WTC11 (cell line): ENCODE measurements around the gene MERTK. TPM values are rescaled to one million over a fixed set of nuclear protein-coding genes. Genes with fewer than 3 reads are reported as not detected.

ENCODE experiments used
- ATAC-seq: fragments of 200-7000 bp; cut with Tn5 transposase; 2 replicates; pipeline ENCODE4 v1.10.0; 2021; ENCODE audit warnings: mild to moderate bottlenecking, moderate library complexity
- CTCF ChIA-PET: fragments of 300-600 bp; sonication (Branson Sonifier 250); formaldehyde crosslinking; loops from one replicate; lab custom pipeline; 2021; ENCODE audit warnings: antibody characterized with exemption; lab: Charles Lee
- POLR2A ChIA-PET: fragments of 350-600 bp; sonication (Branson Sonifier 250); formaldehyde crosslinking; loops from one replicate; lab custom pipeline; 2021; ENCODE audit warnings: antibody characterized with exemption; lab: Charles Lee
- DNase-seq: peaks from one replicate; pipeline ENCODE4 v3.0.0; 2021; ENCODE audit warnings: low spot score
- H3K27ac Mint-ChIP-seq: 2 replicates; pipeline ENCODE4 v1.8.0; 2021; ENCODE audit warnings: mixed read lengths
- H3K27me3 Mint-ChIP-seq: 2 replicates; pipeline ENCODE4 v1.8.0; 2021; ENCODE audit warnings: low read depth, mild to moderate bottlenecking, moderate library complexity, mixed read lengths
- H3K36me3 Mint-ChIP-seq: 2 replicates; pipeline ENCODE4 v1.8.0; 2021; ENCODE audit warnings: mixed read lengths
- H3K4me1 Mint-ChIP-seq: 2 replicates; pipeline ENCODE4 v1.8.0; 2022; ENCODE audit warnings: mixed read lengths
- H3K4me3 Mint-ChIP-seq: 2 replicates; pipeline ENCODE4 v1.8.0; 2021; ENCODE audit warnings: mild to moderate bottlenecking, moderate library complexity, mixed read lengths
- H3K9me3 Mint-ChIP-seq: 2 replicates; pipeline ENCODE4 v1.8.0; 2021; ENCODE audit warnings: mixed read lengths
- ATF1 ChIP-seq: sonication (generic); formaldehyde crosslinking; IDR thresholded peaks from 2 replicates; pipeline ENCODE4 v1.8.1; 2023; ENCODE audit warnings: mild to moderate bottlenecking, moderate library complexity, missing genetic modification reagents
- CDX4 ChIP-seq: fragments of 250-450 bp; sonication (Bioruptor Pico); IDR thresholded peaks from 2 replicates; pipeline ENCODE4 v1.9.0; 2021; ENCODE audit warnings: moderate library complexity, mild to moderate bottlenecking, inconsistent platforms, borderline replicate concordance
- E2F4 ChIP-seq: sonication (generic); formaldehyde crosslinking; IDR thresholded peaks from 2 replicates; pipeline ENCODE4 v1.8.1; 2022; ENCODE audit warnings: low read depth, mild to moderate bottlenecking, moderate library complexity, missing genetic modification reagents, borderline replicate concordance
- GABPB1 ChIP-seq: sonication (generic); formaldehyde crosslinking; IDR thresholded peaks from 2 replicates; pipeline ENCODE4 v1.8.1; 2023; ENCODE audit warnings: mild to moderate bottlenecking, missing genetic modification reagents
- IRF2 ChIP-seq: sonication (generic); formaldehyde crosslinking; IDR thresholded peaks from 2 replicates; pipeline ENCODE4 v1.8.0; 2022; ENCODE audit warnings: low read depth, missing genetic modification reagents, borderline replicate concordance
- NR2C2 ChIP-seq: sonication (generic); formaldehyde crosslinking; IDR thresholded peaks from 2 replicates; pipeline ENCODE4 v1.8.0; 2022; ENCODE audit warnings: mild to moderate bottlenecking, missing genetic modification reagents
- PREB ChIP-seq: sonication (generic); formaldehyde crosslinking; IDR thresholded peaks from 2 replicates; pipeline ENCODE4 v1.8.1; 2022; ENCODE audit warnings: mild to moderate bottlenecking, missing genetic modification reagents, moderate library complexity, borderline replicate concordance
- STAT6 ChIP-seq: sonication (generic); formaldehyde crosslinking; conservative IDR thresholded peaks from 2 replicates; pipeline ENCODE4 v1.8.1; 2023; ENCODE audit warnings: mild to moderate bottlenecking, low read depth, missing genetic modification reagents, moderate library complexity
- USF1 ChIP-seq: sonication (generic); formaldehyde crosslinking; IDR thresholded peaks from 2 replicates; pipeline ENCODE4 v1.8.0; 2022; ENCODE audit warnings: mild to moderate bottlenecking, missing genetic modification reagents
- total RNA-seq: library from RNA; stranded (reverse); gene quantifications from 3 replicates; pipeline ENCODE4 v1.2.3, GENCODE V29; 2021
- TF ChIP-seq, protein P1 (sequence below): sonication (generic); formaldehyde crosslinking; IDR thresholded peaks from 2 replicates; pipeline ENCODE4 v1.8.1; 2022; ENCODE audit warnings: mild to moderate bottlenecking, moderate library complexity, missing genetic modification reagents
- TF ChIP-seq, protein P2 (sequence below): sonication (generic); formaldehyde crosslinking; IDR thresholded peaks from 2 replicates; pipeline ENCODE4 v1.8.0; 2022; ENCODE audit warnings: missing genetic modification reagents
- TF ChIP-seq, protein P3 (sequence below): sonication (generic); formaldehyde crosslinking; IDR thresholded peaks from 2 replicates; pipeline ENCODE4 v1.8.0; 2023; ENCODE audit warnings: missing genetic modification reagents
- TF ChIP-seq, protein P4 (sequence below): sonication (generic); formaldehyde crosslinking; IDR thresholded peaks from 2 replicates; pipeline ENCODE4 v1.8.0; 2022; ENCODE audit warnings: mild to moderate bottlenecking, missing genetic modification reagents

Gene MERTK
- total RNA-seq, 1 experiment from 2014 or later, result 6.9 TPM

DNA sequence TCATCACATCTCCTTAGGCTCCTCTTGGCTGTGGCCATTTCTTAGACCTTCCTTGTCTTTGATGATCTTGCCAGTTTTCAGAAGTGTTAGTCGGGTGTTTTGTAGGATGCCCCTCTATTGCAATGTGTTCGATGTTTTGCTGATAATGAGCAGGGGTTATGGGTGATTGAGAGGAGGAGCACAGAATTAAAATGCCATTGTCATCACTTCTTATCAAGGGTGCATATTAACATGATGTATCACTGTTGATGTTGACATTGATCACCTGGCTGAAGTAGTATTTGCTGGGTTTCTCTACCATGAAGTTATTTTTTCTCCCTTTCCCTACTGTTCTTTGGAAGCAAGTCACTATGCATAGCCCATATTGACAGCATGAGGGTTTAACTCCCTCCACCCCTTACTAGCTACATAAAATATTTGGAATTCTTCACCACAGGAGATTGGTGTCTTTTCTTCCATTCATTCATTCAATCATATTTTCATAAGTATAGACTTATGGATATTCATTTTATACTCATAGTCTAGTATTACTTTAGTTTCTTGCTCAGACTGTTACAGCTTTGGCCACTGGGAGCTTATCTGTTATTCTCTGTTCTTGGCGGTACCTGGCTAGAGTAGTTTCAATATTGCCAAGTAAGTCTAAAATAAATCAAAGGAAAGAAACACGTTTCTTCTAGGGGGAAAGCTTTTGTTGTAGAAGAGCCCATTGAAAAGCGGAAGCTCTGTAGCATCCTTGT is 102.2 kb downstream of the MERTK start:
- DNase-seq (no peak), ATAC-seq (no peak)
- Mint-ChIP-seq H3K4me1 (peaks cover 5% of the 10 kb centered on the region), H3K27ac (no peak overlapping the region), H3K36me3 (peaks cover 28% of the 10 kb centered on the region), H3K27me3 (no peaks in the 10 kb centered on the region), H3K4me3 (no peak overlapping the region), H3K9me3 (peaks cover 5% of the 10 kb centered on the region; the same call in 1 of the 2 replicates)
- TF ChIP-seq, protein P1, sequence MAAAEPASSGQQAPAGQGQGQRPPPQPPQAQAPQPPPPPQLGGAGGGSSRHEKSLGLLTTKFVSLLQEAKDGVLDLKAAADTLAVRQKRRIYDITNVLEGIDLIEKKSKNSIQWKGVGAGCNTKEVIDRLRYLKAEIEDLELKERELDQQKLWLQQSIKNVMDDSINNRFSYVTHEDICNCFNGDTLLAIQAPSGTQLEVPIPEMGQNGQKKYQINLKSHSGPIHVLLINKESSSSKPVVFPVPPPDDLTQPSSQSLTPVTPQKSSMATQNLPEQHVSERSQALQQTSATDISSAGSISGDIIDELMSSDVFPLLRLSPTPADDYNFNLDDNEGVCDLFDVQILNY (CRISPR knock-in tag), result no peak
- TF ChIP-seq NR2C2 (CRISPR knock-in tag) (no peak), IRF2 (CRISPR knock-in tag) (no peak), CDX4 (CRISPR knock-in tag) (no peak), STAT6 (CRISPR knock-in tag) (no peak), USF1 (no peak), GABPB1 (CRISPR knock-in tag) (no peak), E2F4 (CRISPR knock-in tag) (no peak), ATF1 (no peak), PREB (CRISPR knock-in tag) (no peak)
- TF ChIP-seq, protein P2, sequence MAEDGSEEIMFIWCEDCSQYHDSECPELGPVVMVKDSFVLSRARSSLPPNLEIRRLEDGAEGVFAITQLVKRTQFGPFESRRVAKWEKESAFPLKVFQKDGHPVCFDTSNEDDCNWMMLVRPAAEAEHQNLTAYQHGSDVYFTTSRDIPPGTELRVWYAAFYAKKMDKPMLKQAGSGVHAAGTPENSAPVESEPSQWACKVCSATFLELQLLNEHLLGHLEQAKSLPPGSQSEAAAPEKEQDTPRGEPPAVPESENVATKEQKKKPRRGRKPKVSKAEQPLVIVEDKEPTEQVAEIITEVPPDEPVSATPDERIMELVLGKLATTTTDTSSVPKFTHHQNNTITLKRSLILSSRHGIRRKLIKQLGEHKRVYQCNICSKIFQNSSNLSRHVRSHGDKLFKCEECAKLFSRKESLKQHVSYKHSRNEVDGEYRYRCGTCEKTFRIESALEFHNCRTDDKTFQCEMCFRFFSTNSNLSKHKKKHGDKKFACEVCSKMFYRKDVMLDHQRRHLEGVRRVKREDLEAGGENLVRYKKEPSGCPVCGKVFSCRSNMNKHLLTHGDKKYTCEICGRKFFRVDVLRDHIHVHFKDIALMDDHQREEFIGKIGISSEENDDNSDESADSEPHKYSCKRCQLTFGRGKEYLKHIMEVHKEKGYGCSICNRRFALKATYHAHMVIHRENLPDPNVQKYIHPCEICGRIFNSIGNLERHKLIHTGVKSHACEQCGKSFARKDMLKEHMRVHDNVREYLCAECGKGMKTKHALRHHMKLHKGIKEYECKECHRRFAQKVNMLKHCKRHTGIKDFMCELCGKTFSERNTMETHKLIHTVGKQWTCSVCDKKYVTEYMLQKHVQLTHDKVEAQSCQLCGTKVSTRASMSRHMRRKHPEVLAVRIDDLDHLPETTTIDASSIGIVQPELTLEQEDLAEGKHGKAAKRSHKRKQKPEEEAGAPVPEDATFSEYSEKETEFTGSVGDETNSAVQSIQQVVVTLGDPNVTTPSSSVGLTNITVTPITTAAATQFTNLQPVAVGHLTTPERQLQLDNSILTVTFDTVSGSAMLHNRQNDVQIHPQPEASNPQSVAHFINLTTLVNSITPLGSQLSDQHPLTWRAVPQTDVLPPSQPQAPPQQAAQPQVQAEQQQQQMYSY (CRISPR knock-in tag), result no peak
- TF ChIP-seq, protein P3, sequence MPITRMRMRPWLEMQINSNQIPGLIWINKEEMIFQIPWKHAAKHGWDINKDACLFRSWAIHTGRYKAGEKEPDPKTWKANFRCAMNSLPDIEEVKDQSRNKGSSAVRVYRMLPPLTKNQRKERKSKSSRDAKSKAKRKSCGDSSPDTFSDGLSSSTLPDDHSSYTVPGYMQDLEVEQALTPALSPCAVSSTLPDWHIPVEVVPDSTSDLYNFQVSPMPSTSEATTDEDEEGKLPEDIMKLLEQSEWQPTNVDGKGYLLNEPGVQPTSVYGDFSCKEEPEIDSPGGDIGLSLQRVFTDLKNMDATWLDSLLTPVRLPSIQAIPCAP (CRISPR knock-in tag), result no peak
- TF ChIP-seq, protein P4, sequence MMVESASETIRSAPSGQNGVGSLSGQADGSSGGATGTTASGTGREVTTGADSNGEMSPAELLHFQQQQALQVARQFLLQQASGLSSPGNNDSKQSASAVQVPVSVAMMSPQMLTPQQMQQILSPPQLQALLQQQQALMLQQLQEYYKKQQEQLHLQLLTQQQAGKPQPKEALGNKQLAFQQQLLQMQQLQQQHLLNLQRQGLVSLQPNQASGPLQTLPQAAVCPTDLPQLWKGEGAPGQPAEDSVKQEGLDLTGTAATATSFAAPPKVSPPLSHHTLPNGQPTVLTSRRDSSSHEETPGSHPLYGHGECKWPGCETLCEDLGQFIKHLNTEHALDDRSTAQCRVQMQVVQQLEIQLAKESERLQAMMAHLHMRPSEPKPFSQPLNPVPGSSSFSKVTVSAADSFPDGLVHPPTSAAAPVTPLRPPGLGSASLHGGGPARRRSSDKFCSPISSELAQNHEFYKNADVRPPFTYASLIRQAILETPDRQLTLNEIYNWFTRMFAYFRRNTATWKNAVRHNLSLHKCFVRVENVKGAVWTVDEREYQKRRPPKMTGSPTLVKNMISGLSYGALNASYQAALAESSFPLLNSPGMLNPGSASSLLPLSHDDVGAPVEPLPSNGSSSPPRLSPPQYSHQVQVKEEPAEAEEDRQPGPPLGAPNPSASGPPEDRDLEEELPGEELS, result no peak
- ChIA-PET CTCF (no interaction called here), POLR2A (no interaction called here)
